Right lobe of liver (tissue), 6 donors: ENCODE measurements around the gene GET3. TPM values are rescaled to one million over a fixed set of nuclear protein-coding genes. Genes with fewer than 3 reads are reported as not detected.

Experiments
- ATAC-seq, 4 donors: fragments of 200-7000 bp; cut with Tn5 transposase; one replicate each; pipeline ENCODE4 v1.9.1; 2020; ENCODE audit warnings: mild to moderate bottlenecking in 4 of 4, moderate library complexity in 4 of 4
- DNase-seq, 3 donors: peaks; one replicate each; pipeline ENCODE4 v3.0.0-alpha.2; 2020
- H3K27ac ChIP-seq, 3 donors: fragments of 200-600 bp; one replicate each; pipeline ENCODE4 v1.8.0; 2022
- H3K27me3 ChIP-seq, 2 donors: fragments of 200-600 bp; one replicate each; pipeline ENCODE4 v1.8.0; 2022
- H3K36me3 ChIP-seq, 4 donors: fragments of 200-600 bp; sonication (generic) in 1 of 4; one replicate each; pipeline versions ENCODE4 v1.5.1 to v1.8.0; 2017 to 2022; ENCODE audit warnings: control low read depth in 1 of 4
- H3K4me1 ChIP-seq, 4 donors: fragments of 200-600 bp; sonication (generic) in 1 of 4; one replicate each; pipeline versions ENCODE4 v1.5.1 to v1.8.0; 2017 to 2022; ENCODE audit warnings: control low read depth in 1 of 4
- H3K4me3 ChIP-seq, 3 donors: fragments of 200-600 bp; one replicate each; pipeline ENCODE4 v1.8.0; 2022
- H3K9me3 ChIP-seq, 4 donors: fragments of 200-600 bp; sonication (generic) in 1 of 4; one replicate each; pipeline versions ENCODE4 v1.5.1 to v1.8.0; 2017 to 2022; ENCODE audit warnings: control low read depth in 1 of 4
- POLR2A ChIP-seq: fragments of 450-650 bp; IDR thresholded peaks from one replicate; pipeline ENCODE4 v1.6.1; 2017; ENCODE audit warnings: antibody characterized with exemption, mild to moderate bottlenecking
- WGBS: methylation state at CpG from one replicate; pipeline ENCODE4 v1.1.6; 2018; ENCODE audit warnings: low coverage, low lambda C conversion rate; ENCODE audit not compliant: insufficient coverage; ENCODE audit errors: missing lambda C conversion rate; 5-methylcytosine and 5-hydroxymethylcytosine counted together
- intact Hi-C, 2 donors: fragments of 100-400 bp; cut with DNase I; formaldehyde crosslinking; loops; one replicate each; pipeline versions ENCODE4 v1.11.2 to v1.14.1; 2022
- total RNA-seq, 6 experiments: library from RNA; depleted of rRNA in 2 of 6; stranded (reverse); fragments of >200 nt in 2 of 6; fragmentation: NEBNext Ultra II Directional in 3 of 6; extraction: Animal tissue kit (Norgen Biotek cat#: 25700) in 3 of 6; gene quantifications; one replicate each; pipeline versions ENCODE4 v1.1.0 to v1.2.4, GENCODE V29; 2016 to 2023
- TF ChIP-seq, protein P1 (sequence below), 4 donors: fragments of 200-600 bp in 3 of 4; fragments of 450-650 bp in 1 of 4; IDR thresholded peaks; one replicate each; pipeline versions ENCODE4 v1.5.1 to v1.8.0; 2016 to 2022; ENCODE audit warnings: antibody characterized with exemption in 4 of 4, mild to moderate bottlenecking in 2 of 4
- donor health status: DM: no; HTN: yes; CAD: no.
- donor health status: DM: no; HTN: no; CAD: no.
- donor health status: DM: no; HTN: no; CAD: no.
- donor health status: DM: no; HTN: yes; CAD: no.
- donor health status: DM: no; HTN: yes; CAD: no.

Gene GET3
- total RNA-seq, 6 experiments from 2014 or later = 22.3 to 35.8 (median 25.8) TPM

DNA sequence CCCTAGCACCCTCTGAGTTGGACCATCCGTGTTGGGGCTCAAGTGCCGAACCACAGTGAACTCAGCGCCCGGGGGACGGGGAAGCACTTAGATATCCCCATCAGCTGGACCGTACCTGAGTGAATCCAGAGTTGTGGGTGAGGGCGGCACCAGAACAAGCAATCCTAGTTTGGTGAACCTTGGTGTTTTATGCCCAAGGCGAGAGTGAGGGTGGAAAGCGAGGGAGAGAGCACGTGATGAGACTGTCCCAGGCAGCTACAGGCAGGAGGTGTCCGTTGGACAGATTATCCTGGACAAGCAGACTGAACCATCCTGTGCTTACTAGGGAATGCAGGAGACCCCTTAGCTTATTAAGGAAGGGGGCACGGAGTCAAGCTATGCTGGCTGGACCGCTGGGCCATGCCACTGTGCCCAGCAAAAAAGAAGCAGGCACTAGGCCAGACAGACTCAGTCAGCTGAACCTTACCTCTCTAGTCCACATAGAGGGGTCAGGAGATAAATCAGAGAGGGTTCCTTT is 596 bp downstream of the GET3 start:
- whole genome bisulfite sequencing = 5% methylated on average over 9 of the region's 13 CpGs
- DNase-seq = no peak
- Histone ChIP-seq H3K36me3 (peaks cover 0 to 18% (median 0%) of the 10 kb centered on the region in 4 donors), H3K27me3 (no peaks in the 10 kb centered on the region), H3K4me1 (peaks cover 0 to 21% (median 1%) of the 10 kb centered on the region in 4 donors), H3K4me3 (peak overlapping the region; percentile 69 to 84 (median 81)), H3K27ac (peak overlapping the region in 2 of 3 donors; percentile 85 to 88), H3K9me3 (no peaks in the 10 kb centered on the region)
- no peak for TF ChIP-seq POLR2A
- TF ChIP-seq, protein P1, sequence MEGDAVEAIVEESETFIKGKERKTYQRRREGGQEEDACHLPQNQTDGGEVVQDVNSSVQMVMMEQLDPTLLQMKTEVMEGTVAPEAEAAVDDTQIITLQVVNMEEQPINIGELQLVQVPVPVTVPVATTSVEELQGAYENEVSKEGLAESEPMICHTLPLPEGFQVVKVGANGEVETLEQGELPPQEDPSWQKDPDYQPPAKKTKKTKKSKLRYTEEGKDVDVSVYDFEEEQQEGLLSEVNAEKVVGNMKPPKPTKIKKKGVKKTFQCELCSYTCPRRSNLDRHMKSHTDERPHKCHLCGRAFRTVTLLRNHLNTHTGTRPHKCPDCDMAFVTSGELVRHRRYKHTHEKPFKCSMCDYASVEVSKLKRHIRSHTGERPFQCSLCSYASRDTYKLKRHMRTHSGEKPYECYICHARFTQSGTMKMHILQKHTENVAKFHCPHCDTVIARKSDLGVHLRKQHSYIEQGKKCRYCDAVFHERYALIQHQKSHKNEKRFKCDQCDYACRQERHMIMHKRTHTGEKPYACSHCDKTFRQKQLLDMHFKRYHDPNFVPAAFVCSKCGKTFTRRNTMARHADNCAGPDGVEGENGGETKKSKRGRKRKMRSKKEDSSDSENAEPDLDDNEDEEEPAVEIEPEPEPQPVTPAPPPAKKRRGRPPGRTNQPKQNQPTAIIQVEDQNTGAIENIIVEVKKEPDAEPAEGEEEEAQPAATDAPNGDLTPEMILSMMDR (IDR thresholded peaks at IDR 0.05) = no peak
- no peak for ATAC-seq
- intact Hi-C loops = no loop called here

DNA sequence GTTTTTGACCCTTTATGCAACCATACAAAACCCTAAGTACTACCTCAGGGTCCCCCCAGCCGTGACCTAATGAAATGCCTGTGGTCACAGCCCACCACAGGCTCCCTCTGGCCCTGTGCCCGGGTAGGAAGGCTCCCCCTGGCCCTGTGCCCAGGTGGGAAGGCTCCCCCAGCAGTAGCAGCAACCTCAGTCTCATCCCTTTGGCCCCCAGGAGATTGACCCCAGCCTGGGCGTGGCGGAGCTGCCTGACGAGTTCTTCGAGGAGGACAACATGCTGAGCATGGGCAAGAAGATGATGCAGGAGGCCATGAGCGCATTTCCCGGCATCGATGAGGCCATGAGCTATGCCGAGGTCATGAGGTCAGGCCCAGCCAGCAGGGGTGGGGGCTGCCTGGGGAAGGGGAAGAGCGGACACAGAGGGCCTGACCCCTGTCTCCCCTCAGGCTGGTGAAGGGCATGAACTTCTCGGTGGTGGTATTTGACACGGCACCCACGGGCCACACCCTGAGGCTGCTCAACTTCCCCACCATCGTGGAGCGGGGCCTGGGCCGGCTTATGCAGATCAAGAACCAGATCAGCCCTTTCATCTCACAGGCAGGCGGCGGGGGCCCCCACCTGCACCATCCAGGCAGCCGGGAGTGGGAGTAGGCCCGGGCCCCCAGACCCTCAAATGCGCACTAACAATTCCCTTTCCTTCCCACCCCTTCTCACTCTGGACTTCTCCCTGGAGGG is 8.0 kb downstream of the GET3 start:
- peaks cover 0 to 10% (median 0%) of the 10 kb centered on the region in 4 donors for H3K36me3 ChIP-seq
- DNase-seq = no peak

DNA sequence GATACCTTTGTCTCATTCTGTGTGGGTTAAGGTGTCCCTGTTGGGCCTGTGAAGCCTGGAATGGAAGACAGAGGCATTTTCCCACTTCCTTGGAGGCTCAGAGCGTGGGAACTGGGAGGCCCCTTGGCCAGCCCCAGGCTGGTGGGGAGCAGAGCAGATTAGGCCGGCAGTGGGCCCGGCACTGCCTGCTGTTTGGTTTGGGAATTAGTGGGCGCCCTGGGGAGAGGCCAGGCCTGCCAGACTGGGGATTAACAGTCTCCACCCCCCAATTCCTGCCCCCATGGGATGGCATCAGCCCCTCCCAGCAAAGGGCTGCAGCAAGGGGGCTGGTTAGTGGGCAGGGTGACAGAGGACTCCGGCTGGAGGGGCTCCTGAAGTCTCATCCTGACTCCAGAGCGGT is 11.2 kb downstream of the GET3 start:
- Histone ChIP-seq H3K9me3 (no peaks in the 10 kb centered on the region), H3K27ac (no peak overlapping the region), H3K36me3 (peaks cover 0 to 10% (median 0%) of the 10 kb centered on the region in 4 donors), H3K4me3 (no peak overlapping the region), H3K27me3 (no peaks in the 10 kb centered on the region), H3K4me1 (no peaks in the 10 kb centered on the region)
- intact Hi-C loops = no loop called here
- ATAC-seq (no peak), DNase-seq (no peak)
- TF ChIP-seq, protein P1 (IDR thresholded peaks at IDR 0.05) = no peak
- no peak for TF ChIP-seq POLR2A
- WGBS = no CpG with 5 or more reads among the region's 6 CpGs

More for the DNA sequence above, 8.0 kb downstream of the GET3 start:
- H3K9me3 ChIP-seq = no peaks in the 10 kb centered on the region
- WGBS = 71% methylated on average over 4 of the region's 22 CpGs
- no peak for TF ChIP-seq POLR2A
- TF ChIP-seq, protein P1 (IDR thresholded peaks at IDR 0.05) = no peak
- H3K4me3 ChIP-seq = no peak overlapping the region
- H3K27me3 ChIP-seq = no peaks in the 10 kb centered on the region
- intact Hi-C loops = no loop called here
- no peak overlapping the region for H3K27ac ChIP-seq
- no peaks in the 10 kb centered on the region for H3K4me1 ChIP-seq
- ATAC-seq = peak in 1 of 4 donors; percentile 30

DNA sequence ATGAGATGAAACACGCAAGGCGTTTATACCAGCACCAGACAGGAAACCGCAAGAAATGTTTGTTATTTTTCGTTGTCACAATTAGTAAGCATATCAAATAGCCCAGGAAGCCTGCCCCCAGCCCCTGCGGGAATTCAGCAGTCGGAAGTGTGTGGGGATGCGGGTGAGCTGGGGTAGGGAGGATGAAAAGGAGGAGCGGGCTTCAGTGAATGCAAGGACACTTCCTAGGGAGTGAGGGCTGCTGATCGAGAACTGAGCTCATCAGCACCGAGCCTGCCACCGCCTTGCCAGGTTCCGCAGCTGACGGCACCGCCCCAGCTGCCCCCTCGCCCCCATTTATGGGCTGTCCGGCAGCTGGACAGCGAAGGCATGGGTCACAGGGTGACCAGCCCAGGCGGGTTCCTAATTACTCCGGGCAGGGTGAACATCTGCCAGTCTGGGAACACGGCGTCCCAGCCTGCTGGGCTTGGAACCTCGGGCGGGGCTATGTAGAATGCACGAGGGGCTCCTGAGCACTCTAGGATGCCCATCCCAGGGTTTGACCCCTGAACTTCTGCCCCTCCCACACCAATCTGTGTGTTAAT is 12.7 kb downstream of the GET3 start:
- no peak for DNase-seq
- H3K9me3 ChIP-seq = no peaks in the 10 kb centered on the region

More for the DNA sequence above, 12.7 kb downstream of the GET3 start:
- 15% methylated on average over 8 of the region's 24 CpGs for WGBS
- H3K27me3 ChIP-seq = no peaks in the 10 kb centered on the region
- intact Hi-C loops = loop anchor here in 1 of 2 donors (10.0 kb wide), 1 partner anchor 45 kb away; no protein-coding TSS in a partner anchor
- H3K4me3 ChIP-seq = no peak overlapping the region
- H3K36me3 ChIP-seq = peaks cover 0 to 10% (median 0%) of the 10 kb centered on the region in 4 donors
- no peaks in the 10 kb centered on the region for H3K4me1 ChIP-seq
- H3K27ac ChIP-seq = no peak overlapping the region
- TF ChIP-seq POLR2A = no peak
- TF ChIP-seq, protein P1 (IDR thresholded peaks at IDR 0.05) = no peak
- ATAC-seq = peak in 1 of 4 donors; percentile 4
